ENCODE data around the gene DNASE1L3. TPM values are rescaled to one million over a fixed set of nuclear protein-coding genes. Genes with fewer than 3 reads are reported as not detected.
"Not testable (repeated sequence)": the region's sequence is repeated elsewhere in the genome, so short reads cannot be mapped to it uniquely, and the experiment has no call there.

DNASE1L3 gene
- total RNA-seq, 1 donor from 2014 or later: not detected

- Mint-ChIP-seq H3K4me3 (ENCODE audit: unreplicated experiment) (no peak overlapping the region), H3K36me3 (ENCODE audit: unreplicated experiment) (no peaks in the 10 kb centered on the region), H3K9me3 (ENCODE audit: unreplicated experiment) (peaks cover 4% of the 10 kb centered on the region), H3K4me1 (ENCODE audit: unreplicated experiment) (peaks cover 9% of the 10 kb centered on the region), H3K27me3 (ENCODE audit: unreplicated experiment) (peaks cover 24% of the 10 kb centered on the region), H3K27ac (ENCODE audit: unreplicated experiment) (no peak overlapping the region)
- TF ChIP-seq CTCF (IDR thresholded peaks at IDR 0.05): no peak
- DNase-seq (ENCODE audit: extremely low spot score, unreplicated experiment): no peak
These were observed 4.8 kb downstream of the DNASE1L3 start for GRCh38 chr3:58205981-58206380.

GRCh38 chr3:58204720-58205119 is 6.1 kb downstream of the DNASE1L3 start:
- no peak overlapping the region for H3K27ac Mint-ChIP-seq (ENCODE audit: unreplicated experiment)
- no peak overlapping the region for H3K4me3 Mint-ChIP-seq (ENCODE audit: unreplicated experiment)
- DNase-seq (ENCODE audit: extremely low spot score, unreplicated experiment): no peak
- no peak for TF ChIP-seq CTCF (IDR thresholded peaks at IDR 0.05)
- no peaks in the 10 kb centered on the region for H3K36me3 Mint-ChIP-seq (ENCODE audit: unreplicated experiment)
- H3K27me3 Mint-ChIP-seq (ENCODE audit: unreplicated experiment): peaks cover 12% of the 10 kb centered on the region
- peaks cover 16% of the 10 kb centered on the region for H3K4me1 Mint-ChIP-seq (ENCODE audit: unreplicated experiment)
- peaks cover 4% of the 10 kb centered on the region for H3K9me3 Mint-ChIP-seq (ENCODE audit: unreplicated experiment)

GRCh38 chr3:58203541-58203940 is 7.2 kb downstream of the DNASE1L3 start:
- DNase-seq (ENCODE audit: extremely low spot score, unreplicated experiment): no peak
- Mint-ChIP-seq H3K4me3 (ENCODE audit: unreplicated experiment) (no peak overlapping the region), H3K9me3 (ENCODE audit: unreplicated experiment) (peaks cover 4% of the 10 kb centered on the region), H3K27ac (ENCODE audit: unreplicated experiment) (no peak overlapping the region), H3K27me3 (ENCODE audit: unreplicated experiment) (peaks cover 7% of the 10 kb centered on the region), H3K4me1 (ENCODE audit: unreplicated experiment) (peaks cover 26% of the 10 kb centered on the region), H3K36me3 (ENCODE audit: unreplicated experiment) (no peaks in the 10 kb centered on the region)
- no peak for TF ChIP-seq CTCF (IDR thresholded peaks at IDR 0.05)

- no peak for DNase-seq (ENCODE audit: extremely low spot score, unreplicated experiment)
- Mint-ChIP-seq H3K4me3 (ENCODE audit: unreplicated experiment) (no peak overlapping the region), H3K27me3 (ENCODE audit: unreplicated experiment) (peaks cover 3% of the 10 kb centered on the region), H3K27ac (ENCODE audit: unreplicated experiment) (no peak overlapping the region), H3K36me3 (ENCODE audit: unreplicated experiment) (no peaks in the 10 kb centered on the region), H3K4me1 (ENCODE audit: unreplicated experiment) (peaks cover 32% of the 10 kb centered on the region), H3K9me3 (ENCODE audit: unreplicated experiment) (peaks cover 4% of the 10 kb centered on the region)
- no peak for TF ChIP-seq CTCF (IDR thresholded peaks at IDR 0.05)
These were observed 7.8 kb downstream of the DNASE1L3 start for GRCh38 chr3:58202917-58203360.

GRCh38 chr3:58201451-58201850 is 9.3 kb downstream of the DNASE1L3 start:
- H3K4me1 Mint-ChIP-seq (ENCODE audit: unreplicated experiment): peaks cover 32% of the 10 kb centered on the region
- not testable (repeated sequence) for DNase-seq (ENCODE audit: extremely low spot score, unreplicated experiment); H3K27ac Mint-ChIP-seq (ENCODE audit: unreplicated experiment); H3K36me3 Mint-ChIP-seq (ENCODE audit: unreplicated experiment); H3K9me3 Mint-ChIP-seq (ENCODE audit: unreplicated experiment); H3K27me3 Mint-ChIP-seq (ENCODE audit: unreplicated experiment); H3K4me3 Mint-ChIP-seq (ENCODE audit: unreplicated experiment)

GRCh38 chr3:58200846-58201355 is 9.9 kb downstream of the DNASE1L3 start:
- Mint-ChIP-seq H3K27me3 (ENCODE audit: unreplicated experiment) (no peaks in the 10 kb centered on the region), H3K4me1 (ENCODE audit: unreplicated experiment) (peaks cover 32% of the 10 kb centered on the region), H3K9me3 (ENCODE audit: unreplicated experiment) (peaks cover 4% of the 10 kb centered on the region), H3K36me3 (ENCODE audit: unreplicated experiment) (no peaks in the 10 kb centered on the region), H3K4me3 (ENCODE audit: unreplicated experiment) (no peak overlapping the region), H3K27ac (ENCODE audit: unreplicated experiment) (peak overlapping the region; percentile 34)
- TF ChIP-seq CTCF (IDR thresholded peaks at IDR 0.05): no peak
- no peak for DNase-seq (ENCODE audit: extremely low spot score, unreplicated experiment)

All from osteocyte (in vitro differentiated cells).